ENCODE data around the gene ST3GAL6. TPM values are rescaled to one million over a fixed set of nuclear protein-coding genes. Genes with fewer than 3 reads are reported as not detected.

The ST3GAL6 gene
- total and polyA plus RNA-seq, 7 donors = 2.4 to 11.8 (median 3.9) TPM

- no peak overlapping the region for H3K4me3 ChIP-seq
- intact Hi-C loops (cut with DNase I) = no loop called here
- peaks cover 0 to 10% (median 3%) of the 10 kb centered on the region in 4 donors for H3K4me1 ChIP-seq
- H3K27me3 ChIP-seq = no peaks in the 10 kb centered on the region
- H3K36me3 ChIP-seq = no peaks in the 10 kb centered on the region
- DNase-seq = no peak
- H3K27ac ChIP-seq = no peak overlapping the region
- no peaks in the 10 kb centered on the region for H3K9me3 ChIP-seq
- TF ChIP-seq CTCF (IDR thresholded peaks at IDR 0.05) (no peak), POLR2AphosphoS5 (IDR thresholded peaks at IDR 0.05) (no peak), POLR2A (IDR thresholded peaks at IDR 0.05) (no peak), EP300 (IDR thresholded peaks at IDR 0.05) (no peak)
- 92 to 95% methylated on average over 3 of the region's 3 CpGs for WGBS, 2 donors
These were observed 76.7 kb downstream of the ST3GAL6 start for GRCh38 chr3:98839846-98840245.

GRCh38 chr3:98843266-98843959, 80.3 kb downstream of the ST3GAL6 start:
- WGBS, 2 donors = 80 to 87% methylated on average over 7 of the region's 7 CpGs

More at GRCh38 chr3:98843266-98843959, 80.3 kb downstream of the ST3GAL6 start:
- Histone ChIP-seq H3K36me3 (peaks cover 0 to 7% (median 0%) of the 10 kb centered on the region in 4 donors), H3K4me1 (peaks cover 0 to 21% (median 6%) of the 10 kb centered on the region in 4 donors), H3K9me3 (no peaks in the 10 kb centered on the region), H3K4me3 (no peak overlapping the region), H3K27ac (no peak overlapping the region), H3K27me3 (no peaks in the 10 kb centered on the region)
- no peak for DNase-seq
- no peak for TF ChIP-seq POLR2A (IDR thresholded peaks at IDR 0.05)
- TF ChIP-seq CTCF (IDR thresholded peaks at IDR 0.05) = no peak
- TF ChIP-seq POLR2AphosphoS5 (IDR thresholded peaks at IDR 0.05) = no peak
- no peak for TF ChIP-seq EP300 (IDR thresholded peaks at IDR 0.05)
- intact Hi-C loops (cut with DNase I) = no loop called here

Small RNAs within 50 kb of the gene (small RNA-seq; reads per million reads assigned to genes)
- 0 to 0.07 (median 0) reads per million in 3 donors for gene RNU6-26P

Other genes starting within 250 kb of the ST3GAL6 start
- 100 to 1,000 TPM; 193 to 301 (median 240) TPM for gene CLDND1, start 240.4 kb upstream of the ST3GAL6 start, total RNA-seq
- 10 to 100 TPM; 17.1 to 38.0 (median 34.8) TPM for gene CLDND1, start 240.4 kb upstream of the ST3GAL6 start, polyA plus RNA-seq
- under 1 TPM in 1 of 4 donors, not detected in 3; 0.66 TPM for gene GPR15, start 231.4 kb upstream of the ST3GAL6 start, total RNA-seq
- 1 to 10 TPM in 2 of 3 donors, under 1 TPM in 1; 0.92 to 3.5 (median 3.0) TPM for gene GPR15, start 231.4 kb upstream of the ST3GAL6 start, polyA plus RNA-seq
- gene CPOX, start 169.7 kb upstream of the ST3GAL6 start, total RNA-seq = 10 to 100 TPM; 15.3 to 32.7 (median 17.3) TPM
- 10 to 100 TPM in 1 of 3 donors, 1 to 10 TPM in 2; 4.2 to 11.8 (median 6.7) TPM for gene CPOX, start 169.7 kb upstream of the ST3GAL6 start, polyA plus RNA-seq
- 10 to 100 TPM; 38.8 to 56.5 (median 51.3) TPM for gene DCBLD2, start 138.4 kb downstream of the ST3GAL6 start, total RNA-seq
- 1 to 10 TPM; 1.2 to 3.5 (median 2.5) TPM for gene DCBLD2, start 138.4 kb downstream of the ST3GAL6 start, polyA plus RNA-seq

All from sigmoid colon (tissue), 7 donors.